Thyroid gland (tissue), 4 donors: ENCODE data around the gene TRIM24.
"Not testable (repeated sequence)": the region's sequence is repeated elsewhere in the genome, so short reads cannot be mapped to it uniquely, and the experiment has no call there.

ENCODE experiments used
- POLR2A ChIP-seq, 2 donors: fragments of 450-650 bp; IDR thresholded peaks; one replicate each; pipeline ENCODE4 v1.6.1; 2017; ENCODE audit warnings: antibody characterized with exemption in 2 of 2, mild to moderate bottlenecking in 2 of 2, moderate library complexity in 1 of 2
- TF ChIP-seq, protein P1 (sequence below), 6 experiments: fragments of 200-600 bp in 3 of 6; fragments of 450-650 bp in 3 of 6; sonication (generic) in 3 of 6; IDR thresholded peaks; one replicate each; pipeline ENCODE4 v1.5.1; 2016 to 2019; ENCODE audit warnings: antibody characterized with exemption in 6 of 6, mild to moderate bottlenecking in 2 of 6, inconsistent platforms in 1 of 6, moderate library complexity in 1 of 6

DNA sequence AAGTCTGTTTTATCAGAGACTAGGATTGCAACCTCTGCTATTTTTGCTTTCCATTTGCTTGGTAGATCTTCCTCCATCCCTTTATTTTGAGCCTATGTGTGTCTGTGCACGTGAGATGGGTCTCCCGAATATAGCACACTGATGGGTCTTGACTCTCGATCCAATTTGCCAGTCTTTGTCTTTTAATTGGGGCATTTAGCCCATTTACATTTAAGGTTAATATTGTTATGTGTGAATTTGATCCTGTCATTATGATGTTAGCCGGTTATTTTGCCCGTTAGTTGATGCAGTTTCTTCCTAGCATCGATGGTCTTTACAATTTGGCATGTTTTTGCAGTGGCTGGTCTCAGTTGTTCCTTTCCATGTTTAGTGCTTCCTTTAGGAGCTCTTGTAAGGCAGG is 29.1 kb downstream of the TRIM24 start:
- TF ChIP-seq, protein P1, sequence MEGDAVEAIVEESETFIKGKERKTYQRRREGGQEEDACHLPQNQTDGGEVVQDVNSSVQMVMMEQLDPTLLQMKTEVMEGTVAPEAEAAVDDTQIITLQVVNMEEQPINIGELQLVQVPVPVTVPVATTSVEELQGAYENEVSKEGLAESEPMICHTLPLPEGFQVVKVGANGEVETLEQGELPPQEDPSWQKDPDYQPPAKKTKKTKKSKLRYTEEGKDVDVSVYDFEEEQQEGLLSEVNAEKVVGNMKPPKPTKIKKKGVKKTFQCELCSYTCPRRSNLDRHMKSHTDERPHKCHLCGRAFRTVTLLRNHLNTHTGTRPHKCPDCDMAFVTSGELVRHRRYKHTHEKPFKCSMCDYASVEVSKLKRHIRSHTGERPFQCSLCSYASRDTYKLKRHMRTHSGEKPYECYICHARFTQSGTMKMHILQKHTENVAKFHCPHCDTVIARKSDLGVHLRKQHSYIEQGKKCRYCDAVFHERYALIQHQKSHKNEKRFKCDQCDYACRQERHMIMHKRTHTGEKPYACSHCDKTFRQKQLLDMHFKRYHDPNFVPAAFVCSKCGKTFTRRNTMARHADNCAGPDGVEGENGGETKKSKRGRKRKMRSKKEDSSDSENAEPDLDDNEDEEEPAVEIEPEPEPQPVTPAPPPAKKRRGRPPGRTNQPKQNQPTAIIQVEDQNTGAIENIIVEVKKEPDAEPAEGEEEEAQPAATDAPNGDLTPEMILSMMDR (IDR thresholded peaks at IDR 0.05) = not testable (repeated sequence)
- not testable (repeated sequence) for TF ChIP-seq POLR2A (IDR thresholded peaks at IDR 0.05)
